CD4-positive, alpha-beta T cell treated with Interleukin-4 for 4 hours (primary cell): ENCODE results near the gene CASKIN2.
A peak's percentile ranks its signal among the peaks of the same experiment; 100 is the strongest.
"Not testable (repeated sequence)": the region's sequence is repeated elsewhere in the genome, so short reads cannot be mapped to it uniquely, and the experiment has no call there.

Experiments used
- DNase-seq: peaks from one replicate; pipeline ENCODE4 v3.0.0-alpha.2; 2020

The CASKIN2 gene

GRCh38 chr17:75521290-75521689 lies 6.0 kb upstream of the CASKIN2 start:
- DNase-seq = no peak

DNA sequence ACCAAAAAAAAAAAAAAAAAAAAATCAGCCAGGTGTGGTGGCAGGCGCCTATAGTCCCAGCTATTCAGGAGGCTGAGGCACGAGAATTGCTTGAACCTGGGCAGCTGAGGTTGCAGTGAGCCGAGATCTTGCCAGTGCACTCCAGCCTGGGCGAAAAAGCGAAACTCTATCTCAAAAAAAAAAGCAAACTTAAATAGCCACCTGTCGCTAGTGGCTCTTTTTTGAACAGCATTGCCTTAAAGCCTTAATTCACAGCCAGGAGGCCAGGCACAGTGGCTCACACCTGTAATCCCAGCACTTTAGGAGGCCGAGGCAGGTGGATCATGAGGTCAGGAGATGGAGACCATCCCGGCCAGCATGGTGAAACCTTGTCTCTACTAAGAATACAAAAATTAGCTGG lies 5.1 kb upstream of the CASKIN2 start:
- DNase-seq = not testable (repeated sequence)

DNA sequence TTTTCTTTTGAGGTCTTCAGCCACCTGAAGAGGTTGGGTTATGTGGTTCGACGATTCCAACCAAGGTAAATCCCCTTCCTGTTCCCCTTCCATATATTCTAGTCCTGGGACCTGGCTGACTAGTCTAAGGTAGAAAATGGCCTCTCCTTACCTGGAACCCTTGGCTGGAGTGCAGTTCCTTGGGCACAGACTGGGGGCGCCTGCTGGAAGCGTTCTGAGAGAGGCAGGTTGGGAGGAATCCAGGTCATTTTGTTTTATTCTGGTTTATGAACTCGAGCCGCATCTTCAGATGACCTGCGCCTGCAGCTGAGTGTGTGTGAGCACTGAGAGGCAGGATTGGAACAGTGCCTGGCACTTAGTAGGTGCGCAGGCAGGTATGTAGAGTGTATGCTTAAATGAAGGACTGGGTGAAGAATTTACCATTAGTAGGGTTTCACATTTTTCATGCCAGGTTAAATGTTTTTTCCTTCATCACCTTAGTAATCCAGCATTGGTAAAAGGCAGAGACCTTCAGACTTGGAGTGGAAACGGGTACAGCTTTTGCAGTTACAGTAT lies 3.7 kb upstream of the CASKIN2 start:
- no peak for DNase-seq

DNA sequence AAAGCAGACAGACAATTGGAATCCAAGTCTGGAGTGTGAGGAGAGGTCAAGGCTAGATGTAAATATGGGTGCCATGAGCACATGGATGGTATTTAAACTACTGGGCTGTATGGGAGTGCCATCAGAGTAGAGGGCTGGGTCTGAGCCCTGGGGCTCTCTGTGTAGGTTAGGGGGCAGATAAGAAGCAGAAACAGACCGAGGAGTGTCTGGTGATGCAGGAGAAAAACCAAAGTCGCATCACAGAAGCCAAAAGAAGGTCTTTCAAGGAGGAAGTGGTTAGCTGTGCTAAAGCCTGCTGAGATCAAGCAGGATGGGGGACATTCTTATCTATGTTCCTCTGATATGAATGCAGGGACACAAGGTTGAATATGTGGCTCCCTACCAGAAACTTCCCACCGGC lies 2.9 kb upstream of the CASKIN2 start:
- DNase-seq = peak; percentile 55

DNA sequence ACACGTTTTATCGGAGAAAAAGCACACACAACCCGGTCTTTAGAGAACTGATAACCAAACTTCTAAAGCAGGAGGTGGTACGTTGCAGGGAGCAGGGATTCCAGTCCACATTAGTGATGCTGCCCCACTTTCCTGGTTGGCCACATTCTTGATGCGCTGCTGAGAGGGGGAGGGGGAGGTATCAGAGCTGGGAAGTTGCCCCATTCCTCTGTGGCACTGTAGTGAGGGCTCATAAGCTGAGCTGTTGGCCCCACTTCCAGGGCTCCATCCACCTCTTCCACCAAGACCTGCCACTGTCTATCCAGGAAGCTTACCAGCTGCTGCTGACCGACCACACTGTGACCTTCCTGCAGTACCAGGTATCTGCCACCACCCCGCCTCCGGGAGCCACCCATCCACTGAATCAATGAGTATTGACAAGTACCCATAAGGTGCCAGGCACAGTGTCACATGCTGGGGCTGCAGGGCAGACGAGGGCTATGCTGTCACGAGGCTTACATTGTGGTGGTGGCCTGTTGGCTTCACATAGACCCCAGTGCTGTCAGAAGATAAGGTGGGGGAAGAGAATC lies 2.0 kb upstream of the CASKIN2 start:
- DNase-seq = peak; percentile 18

DNA sequence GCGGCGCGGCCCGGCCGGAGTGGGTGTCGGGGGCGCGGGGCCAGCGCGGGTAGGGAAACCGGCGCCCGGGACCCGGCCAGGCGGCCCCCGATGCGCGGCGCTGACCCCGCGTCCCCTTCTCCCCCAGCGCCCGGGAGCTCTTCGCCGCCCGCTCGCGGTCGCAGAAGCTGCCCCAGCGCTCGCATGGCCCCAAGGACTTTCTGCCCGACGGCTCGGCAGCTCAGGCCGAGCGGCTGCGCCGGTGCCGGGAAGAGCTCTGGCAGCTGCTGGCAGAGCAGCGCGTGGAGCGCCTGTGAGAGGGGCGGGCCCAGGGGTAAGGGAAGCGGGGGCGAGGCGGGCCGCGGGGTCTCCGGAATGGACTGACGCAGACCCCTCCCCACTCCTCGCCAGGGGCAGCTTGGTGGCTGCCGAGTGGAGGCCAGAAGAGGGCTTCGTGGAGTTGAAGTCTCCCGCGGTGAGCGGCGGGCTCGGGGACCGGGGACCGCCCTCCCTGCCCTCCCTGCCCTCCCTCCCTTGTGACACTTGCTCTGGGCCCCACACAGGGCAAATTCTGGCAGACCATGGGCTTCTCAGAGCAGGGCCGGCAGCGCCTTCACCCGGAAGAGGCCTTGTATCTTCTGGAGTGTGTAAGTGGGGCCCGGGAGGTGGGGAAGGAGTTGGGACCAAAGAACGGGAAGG lies 1.4 kb upstream of the CASKIN2 start:
- no peak for DNase-seq

DNA sequence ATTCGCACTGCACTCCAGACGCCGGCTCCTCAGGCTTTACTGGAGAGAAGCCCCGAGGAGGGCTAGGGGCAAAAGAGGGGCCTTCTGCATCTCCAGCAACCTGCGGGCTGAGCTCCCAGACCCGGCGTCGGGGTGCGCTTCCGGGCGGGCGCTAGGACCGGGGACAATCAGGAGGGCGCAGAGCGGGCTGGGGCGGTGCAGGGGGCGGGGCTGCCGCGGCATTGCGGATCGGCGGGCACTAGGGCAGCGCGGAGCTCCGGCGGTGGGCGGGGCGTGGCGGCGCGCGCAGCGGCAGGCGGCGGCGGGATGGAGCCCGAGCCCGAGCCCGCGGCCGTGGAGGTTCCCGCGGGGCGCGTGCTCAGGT lies 900 bp upstream of the CASKIN2 start, which contains the start of gene TSEN54:
TSEN54 (plus strand) TSS at position 274 of the 364 bp plus-strand sequence; CDS start at position 307, 33 bp downstream.
- peak; percentile 92 for DNase-seq

GRCh38 chr17:75514919-75515495 lies 330 bp downstream of the CASKIN2 start:
- DNase-seq = no peak

DNA sequence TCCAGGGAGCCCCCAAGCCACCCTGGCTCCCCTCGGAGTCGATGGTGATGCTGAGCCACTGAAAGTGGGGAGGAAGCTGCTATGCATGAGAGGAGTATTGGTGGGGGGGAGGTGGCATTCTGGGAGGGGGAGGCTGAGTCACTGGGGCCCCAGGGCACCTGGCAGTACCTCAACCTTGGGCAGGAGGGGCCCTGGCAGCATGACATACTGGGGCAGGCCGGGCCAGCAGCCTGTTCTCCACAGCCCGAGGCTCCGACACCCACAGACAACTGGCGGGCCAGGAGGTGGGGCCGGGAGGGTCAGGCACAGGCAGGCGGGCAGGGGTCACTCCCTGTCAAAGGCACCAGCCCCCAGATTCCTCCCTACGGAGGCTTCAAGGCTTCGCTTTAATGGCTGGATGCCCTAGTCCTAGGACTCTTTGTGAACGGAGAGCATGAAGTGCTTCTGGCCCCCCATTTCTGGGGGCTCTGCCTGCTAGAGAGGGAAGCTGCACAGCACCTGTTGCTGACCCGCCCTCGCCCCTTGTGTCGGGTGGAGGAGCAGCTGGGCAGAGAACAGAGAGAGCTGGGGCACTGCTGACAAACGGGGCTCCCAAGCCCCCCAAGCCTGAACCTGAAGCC lies 928 bp downstream of the CASKIN2 start:
- DNase-seq = no peak

- DNase-seq = no peak
These were observed 1.7 kb downstream of the CASKIN2 start for GRCh38 chr17:75513641-75514000.

DNA sequence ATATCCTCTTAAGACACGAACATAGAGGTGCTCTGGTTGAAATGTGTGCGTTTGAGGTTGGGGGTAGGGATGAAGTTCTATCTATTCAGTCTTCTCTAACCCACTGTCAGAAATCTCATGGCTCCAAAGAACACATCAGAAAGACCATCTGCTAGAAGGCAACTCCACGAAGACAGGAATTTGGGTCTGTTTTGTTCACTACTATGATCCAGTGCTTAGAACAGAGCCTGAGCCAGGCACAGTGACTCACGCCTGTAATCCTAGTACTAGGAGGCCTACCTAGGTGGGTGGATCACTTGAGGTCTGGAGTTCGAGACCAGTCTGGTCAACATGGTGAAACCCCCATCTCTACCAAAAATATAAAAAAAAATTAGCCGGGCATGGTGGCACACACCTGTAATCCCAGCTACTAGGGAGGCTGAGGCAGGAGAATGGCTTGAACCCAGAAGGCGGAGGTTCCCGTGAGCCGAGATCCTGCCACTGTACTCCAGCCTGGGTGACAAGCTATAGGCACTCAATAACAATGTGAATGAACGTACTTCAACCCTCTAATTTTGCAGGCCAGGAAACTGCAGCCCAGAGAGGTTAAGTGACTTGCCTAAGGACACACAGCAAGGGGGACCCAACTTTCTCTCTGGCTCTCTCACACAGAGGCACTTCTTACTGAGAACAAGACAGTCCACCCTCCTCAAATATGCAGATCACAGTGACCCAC lies 2.3 kb downstream of the CASKIN2 start:
- DNase-seq = no peak

DNA sequence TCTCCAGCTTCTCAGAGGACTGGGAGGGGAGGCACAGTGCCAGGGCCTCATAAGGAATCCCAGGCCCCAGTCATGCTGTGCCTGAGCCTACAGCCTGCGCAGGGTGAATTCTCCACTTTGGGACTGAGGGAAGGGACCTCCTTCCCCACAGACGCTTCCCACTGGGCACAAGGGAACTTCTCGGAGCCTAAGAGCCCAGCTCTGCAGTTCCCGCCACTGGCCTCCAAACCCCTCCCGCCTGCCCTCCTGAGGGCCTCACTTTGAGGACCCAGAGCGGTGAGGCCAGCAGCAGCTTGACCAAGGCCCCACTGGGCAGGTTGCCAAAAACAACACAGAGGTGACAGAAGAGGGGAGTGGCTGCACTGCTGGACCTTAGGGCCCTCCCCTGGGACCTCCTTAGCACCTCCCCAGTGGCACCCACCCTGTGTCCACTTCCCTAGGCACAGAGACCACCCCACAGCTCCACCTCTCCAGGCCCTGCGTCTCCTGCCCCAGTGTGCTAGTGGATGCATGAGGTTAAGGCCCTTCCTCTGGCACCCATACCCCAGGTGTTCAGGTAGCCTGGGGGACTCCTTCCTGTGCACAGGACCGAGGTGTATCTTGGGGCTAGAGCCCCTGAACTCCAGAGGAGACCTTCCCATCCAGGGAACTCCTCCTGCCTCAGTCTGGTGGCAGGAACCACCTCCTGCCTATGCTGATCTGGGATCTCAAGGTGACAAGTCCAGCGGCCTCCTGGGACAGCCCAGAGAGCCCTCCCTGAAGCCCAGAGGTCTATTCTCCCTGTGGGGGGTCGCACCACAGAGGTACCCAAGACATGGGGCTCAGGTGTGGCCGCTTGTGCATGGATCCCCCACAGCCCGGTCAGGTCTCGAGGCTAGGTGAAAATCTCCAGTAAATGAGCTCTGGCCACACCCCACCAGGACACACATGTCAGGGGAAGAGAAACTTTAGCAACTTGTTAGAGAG lies 3.4 kb downstream of the CASKIN2 start:
- DNase-seq = no peak

DNA sequence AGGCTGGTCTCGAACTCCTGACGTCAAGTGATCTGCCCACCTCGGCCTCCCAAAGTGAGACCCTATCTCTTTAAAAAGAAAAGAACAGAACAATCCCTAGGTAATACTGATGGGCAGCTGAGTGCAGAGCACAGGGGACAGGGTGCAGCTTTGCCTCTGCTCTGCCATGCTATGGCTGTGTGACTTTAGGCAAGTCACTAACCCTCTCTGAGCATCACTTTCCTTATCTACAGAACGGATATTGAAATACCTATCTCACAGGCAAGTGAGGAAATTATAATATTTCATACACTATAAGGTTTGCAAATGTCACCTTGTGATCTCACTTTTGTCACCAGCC lies 4.1 kb downstream of the CASKIN2 start:
- no peak for DNase-seq

DNA sequence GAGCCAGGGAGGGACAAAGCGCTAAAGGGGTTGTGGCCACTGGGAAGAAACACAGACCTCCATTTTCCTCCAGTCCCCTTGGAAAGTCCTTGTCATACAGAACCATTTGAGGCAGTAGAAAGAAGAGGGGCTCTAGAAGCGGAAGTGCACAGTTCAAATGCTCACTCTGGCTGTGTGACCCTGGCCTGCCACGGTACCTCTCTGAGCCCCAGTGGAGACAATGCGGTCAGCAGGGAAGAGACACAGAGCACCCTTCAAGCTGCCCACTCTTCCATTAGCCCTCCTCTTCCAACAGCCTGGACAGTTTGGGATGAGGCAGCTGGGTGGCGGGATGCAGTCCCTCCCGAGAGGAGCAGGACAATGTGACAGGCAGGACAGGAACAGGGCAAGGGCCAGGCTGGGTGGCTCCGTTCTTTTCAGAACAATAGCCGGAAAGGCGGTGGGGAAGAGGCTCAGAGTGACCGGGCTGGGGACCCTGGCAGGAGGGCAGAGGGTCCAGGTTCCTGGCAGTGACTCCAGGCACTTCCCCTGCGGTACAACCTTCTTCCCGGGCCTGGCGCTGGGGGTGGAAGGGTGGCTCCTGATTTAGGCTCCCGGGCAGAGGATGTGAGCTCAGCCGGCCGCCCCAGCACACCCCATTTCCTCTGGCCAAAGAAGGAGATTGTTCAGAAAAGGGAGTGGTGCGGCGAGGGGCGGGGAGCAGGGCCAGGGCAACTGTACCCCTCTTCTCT lies 5.6 kb downstream of the CASKIN2 start:
- DNase-seq = no peak

- DNase-seq = no peak
These were observed 6.4 kb downstream of the CASKIN2 start for GRCh38 chr17:75508931-75509361.

GRCh38 chr17:75507733-75508719 lies 7.3 kb downstream of the CASKIN2 start:
- no peak for DNase-seq

GRCh38 chr17:75506888-75507287 lies 8.4 kb downstream of the CASKIN2 start:
- DNase-seq = no peak

DNA sequence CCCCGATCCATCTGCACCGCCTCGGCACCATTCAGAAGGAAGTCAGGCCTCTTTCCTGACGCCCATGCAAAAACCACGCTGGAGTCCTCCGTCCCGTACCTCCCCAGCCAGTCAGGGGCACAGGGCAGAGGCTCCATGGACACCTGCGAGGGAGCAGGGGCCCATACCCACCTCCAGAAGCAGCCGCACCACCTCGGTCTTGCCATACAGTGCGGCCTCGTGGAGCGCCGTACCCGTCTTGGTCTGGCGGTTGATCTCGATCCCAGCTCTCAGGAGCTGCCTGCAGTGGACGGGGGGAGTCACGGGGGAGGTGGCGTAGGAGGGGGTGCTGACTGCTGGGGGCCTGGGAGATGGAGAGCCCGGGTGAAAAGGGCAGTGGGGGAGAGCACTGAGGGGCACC lies 9.2 kb downstream of the CASKIN2 start:
- no peak for DNase-seq

DNA sequence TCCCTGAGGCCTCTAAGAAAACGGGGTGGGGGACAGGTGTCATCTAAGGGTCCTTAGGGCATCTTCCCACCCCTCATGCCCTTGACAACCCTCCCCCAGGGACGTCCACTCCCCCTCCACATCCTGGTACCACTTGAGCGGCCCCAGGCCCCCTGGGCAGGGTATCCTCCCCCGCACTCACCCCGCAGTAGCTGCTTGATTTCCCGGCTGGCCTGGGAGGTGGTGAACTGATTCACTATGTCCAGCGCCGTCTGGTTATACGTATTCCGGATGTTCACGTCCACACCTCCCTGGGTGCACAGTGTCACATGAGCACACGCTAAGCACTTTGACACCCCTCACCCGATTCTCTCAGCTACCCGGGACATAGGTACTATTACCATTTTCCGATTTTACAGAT lies 9.7 kb downstream of the CASKIN2 start:
- DNase-seq = no peak

GRCh38 chr17:75505152-75505409 lies 10.3 kb downstream of the CASKIN2 start:
- no peak for DNase-seq
